ENCODE measurements around the gene MPND. TPM values are rescaled to one million over a fixed set of nuclear protein-coding genes. Genes with fewer than 3 reads are reported as not detected.

The MPND gene
- total and polyA plus RNA-seq, 2 donors: 7.8 to 16.9 TPM

GRCh38 chr19:4390567-4391305 lies 47.4 kb downstream of the MPND start:
- H3K4me3 ChIP-seq (ENCODE audit: low read length in 2 of 2): no peak overlapping the region
- 78% methylated on average over 21 of the region's 21 CpGs for whole genome bisulfite sequencing
- H3K36me3 ChIP-seq (ENCODE audit: control insufficient read depth in 2 of 2, insufficient read depth in 2 of 2, low read length in 1 of 2): peaks cover 22 to 28% of the 10 kb centered on the region in 2 donors
- H3K27ac ChIP-seq (ENCODE audit: low read depth in 1 of 2, low read length in 1 of 2): peak overlapping the region; percentile 53 to 62
- H3K27me3 ChIP-seq (ENCODE audit: control insufficient read depth in 2 of 2, insufficient read depth in 1 of 2, low read length in 1 of 2): no peaks in the 10 kb centered on the region
- no peaks in the 10 kb centered on the region for H3K9me3 ChIP-seq (ENCODE audit: control insufficient read depth in 2 of 2, insufficient read depth in 1 of 2, low read length in 1 of 2)
- peaks cover 7 to 29% of the 10 kb centered on the region in 2 donors for H3K4me1 ChIP-seq (ENCODE audit: control insufficient read depth in 2 of 2, insufficient read depth in 2 of 2, low read length in 2 of 2)
- no peak for DNase-seq (ENCODE audit: low read depth in 6 of 9, low spot score in 9 of 9)

DNA sequence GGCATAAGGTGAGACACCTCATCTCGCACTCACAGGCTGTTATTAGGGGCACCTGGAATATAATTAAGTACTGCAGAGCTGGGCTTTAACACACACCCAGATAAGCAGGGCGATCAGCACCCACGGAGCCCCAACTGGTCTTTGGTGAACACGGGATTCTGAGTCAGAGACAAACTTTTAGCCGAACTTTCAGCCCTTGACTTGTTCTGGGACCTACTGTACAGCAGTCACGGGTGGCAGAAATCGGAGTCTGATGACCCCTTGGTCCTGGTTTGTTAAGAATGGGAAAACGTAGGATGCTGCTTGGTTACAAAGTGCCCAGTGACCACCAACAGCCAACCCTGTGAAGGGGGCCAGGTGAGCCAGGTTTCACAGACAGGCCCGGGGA lies 47.9 kb downstream of the MPND start:
- no peak overlapping the region for H3K4me3 ChIP-seq (ENCODE audit: low read length in 2 of 2)
- no peaks in the 10 kb centered on the region for H3K9me3 ChIP-seq (ENCODE audit: control insufficient read depth in 2 of 2, insufficient read depth in 1 of 2, low read length in 1 of 2)
- H3K27ac ChIP-seq (ENCODE audit: low read depth in 1 of 2, low read length in 1 of 2): peak overlapping the region; percentile 53 to 62
- no peak for DNase-seq (ENCODE audit: low read depth in 6 of 9, low spot score in 9 of 9)
- 88% methylated on average over 9 of the region's 9 CpGs for WGBS
- peaks cover 7 to 29% of the 10 kb centered on the region in 2 donors for H3K4me1 ChIP-seq (ENCODE audit: control insufficient read depth in 2 of 2, insufficient read depth in 2 of 2, low read length in 2 of 2)
- no peaks in the 10 kb centered on the region for H3K27me3 ChIP-seq (ENCODE audit: control insufficient read depth in 2 of 2, insufficient read depth in 1 of 2, low read length in 1 of 2)
- peaks cover 25 to 28% of the 10 kb centered on the region in 2 donors for H3K36me3 ChIP-seq (ENCODE audit: control insufficient read depth in 2 of 2, insufficient read depth in 2 of 2, low read length in 1 of 2)

- Histone ChIP-seq H3K36me3 (ENCODE audit: control insufficient read depth in 2 of 2, insufficient read depth in 2 of 2, low read length in 1 of 2) (peaks cover 25 to 34% of the 10 kb centered on the region in 2 donors), H3K27ac (ENCODE audit: low read depth in 1 of 2, low read length in 1 of 2) (peak overlapping the region; percentile 53 to 62), H3K4me3 (ENCODE audit: low read length in 2 of 2) (no peak overlapping the region), H3K4me1 (ENCODE audit: control insufficient read depth in 2 of 2, insufficient read depth in 2 of 2, low read length in 2 of 2) (peaks cover 7 to 29% of the 10 kb centered on the region in 2 donors), H3K9me3 (ENCODE audit: control insufficient read depth in 2 of 2, insufficient read depth in 1 of 2, low read length in 1 of 2) (no peaks in the 10 kb centered on the region), H3K27me3 (ENCODE audit: control insufficient read depth in 2 of 2, insufficient read depth in 1 of 2, low read length in 1 of 2) (no peaks in the 10 kb centered on the region)
- 94% methylated on average over 20 of the region's 20 CpGs for WGBS
- no peak for DNase-seq (ENCODE audit: low read depth in 6 of 9, low spot score in 9 of 9)
These were observed 48.5 kb downstream of the MPND start for GRCh38 chr19:4391701-4392483.

GRCh38 chr19:4393947-4394590 lies 50.7 kb downstream of the MPND start:
- Histone ChIP-seq H3K4me3 (ENCODE audit: low read length in 2 of 2) (no peak overlapping the region), H3K27me3 (ENCODE audit: control insufficient read depth in 2 of 2, insufficient read depth in 1 of 2, low read length in 1 of 2) (no peaks in the 10 kb centered on the region), H3K9me3 (ENCODE audit: control insufficient read depth in 2 of 2, insufficient read depth in 1 of 2, low read length in 1 of 2) (no peaks in the 10 kb centered on the region), H3K36me3 (ENCODE audit: control insufficient read depth in 2 of 2, insufficient read depth in 2 of 2, low read length in 1 of 2) (peaks cover 18 to 38% of the 10 kb centered on the region in 2 donors), H3K27ac (ENCODE audit: low read depth in 1 of 2, low read length in 1 of 2) (no peak overlapping the region), H3K4me1 (ENCODE audit: control insufficient read depth in 2 of 2, insufficient read depth in 2 of 2, low read length in 2 of 2) (peaks cover 15 to 31% of the 10 kb centered on the region in 2 donors)
- no peak for DNase-seq (ENCODE audit: low read depth in 6 of 9, low spot score in 9 of 9)
- WGBS: 95% methylated on average over 8 of the region's 8 CpGs

- Histone ChIP-seq H3K36me3 (ENCODE audit: control insufficient read depth in 2 of 2, insufficient read depth in 2 of 2, low read length in 1 of 2) (peaks cover 7 to 30% of the 10 kb centered on the region in 2 donors), H3K27ac (ENCODE audit: low read depth in 1 of 2, low read length in 1 of 2) (no peak overlapping the region), H3K9me3 (ENCODE audit: control insufficient read depth in 2 of 2, insufficient read depth in 1 of 2, low read length in 1 of 2) (no peaks in the 10 kb centered on the region), H3K27me3 (ENCODE audit: control insufficient read depth in 2 of 2, insufficient read depth in 1 of 2, low read length in 1 of 2) (no peaks in the 10 kb centered on the region), H3K4me3 (ENCODE audit: low read length in 2 of 2) (no peak overlapping the region), H3K4me1 (ENCODE audit: control insufficient read depth in 2 of 2, insufficient read depth in 2 of 2, low read length in 2 of 2) (peaks cover 22 to 24% of the 10 kb centered on the region in 2 donors)
- 97% methylated on average over 15 of the region's 15 CpGs for WGBS
- DNase-seq (ENCODE audit: low read depth in 6 of 9, low spot score in 9 of 9): no peak
These were observed 53.8 kb downstream of the MPND start for GRCh38 chr19:4396949-4397783.

DNA sequence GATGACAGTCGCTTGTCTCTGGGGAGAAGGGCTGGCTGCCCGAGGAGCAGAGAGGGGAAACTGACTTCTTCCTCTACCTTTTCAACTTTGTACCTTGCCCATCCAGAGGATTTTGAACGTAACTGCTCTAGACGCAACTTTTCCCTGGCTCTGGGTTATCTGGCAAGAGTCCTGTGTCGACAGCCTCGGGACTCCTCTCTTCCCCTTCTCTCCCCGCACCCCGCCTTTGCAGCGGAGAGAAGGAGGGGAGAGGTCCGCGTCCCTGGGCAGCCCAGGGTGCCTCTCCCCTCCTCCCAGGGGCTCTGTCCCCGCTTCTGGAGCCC lies 56.4 kb downstream of the MPND start:
- Histone ChIP-seq H3K27me3 (ENCODE audit: control insufficient read depth in 2 of 2, insufficient read depth in 1 of 2, low read length in 1 of 2) (no peaks in the 10 kb centered on the region), H3K36me3 (ENCODE audit: control insufficient read depth in 2 of 2, insufficient read depth in 2 of 2, low read length in 1 of 2) (peaks cover 6 to 28% of the 10 kb centered on the region in 2 donors), H3K4me1 (ENCODE audit: control insufficient read depth in 2 of 2, insufficient read depth in 2 of 2, low read length in 2 of 2) (peaks cover 28 to 33% of the 10 kb centered on the region in 2 donors), H3K4me3 (ENCODE audit: low read length in 2 of 2) (peak overlapping the region; percentile 89 to 90), H3K27ac (ENCODE audit: low read depth in 1 of 2, low read length in 1 of 2) (peak overlapping the region; percentile 78 to 90), H3K9me3 (ENCODE audit: control insufficient read depth in 2 of 2, insufficient read depth in 1 of 2, low read length in 1 of 2) (no peaks in the 10 kb centered on the region)
- WGBS: under 1% methylated on average over 11 of the region's 12 CpGs
- peak in 3 of 9 donors; percentile 18 to 35 (median 28) for DNase-seq (ENCODE audit: low read depth in 6 of 9, low spot score in 9 of 9)

GRCh38 chr19:4400135-4400936 lies 57.0 kb downstream of the MPND start, which contains the start of gene SH3GL1:
TSS of gene SH3GL1 (minus strand) at chr19:4400547. CDS start at chr19:4400368, 179 bp downstream.
- Histone ChIP-seq H3K4me1 (ENCODE audit: control insufficient read depth in 2 of 2, insufficient read depth in 2 of 2, low read length in 2 of 2) (peaks cover 28 to 33% of the 10 kb centered on the region in 2 donors), H3K9me3 (ENCODE audit: control insufficient read depth in 2 of 2, insufficient read depth in 1 of 2, low read length in 1 of 2) (no peaks in the 10 kb centered on the region), H3K27ac (ENCODE audit: low read depth in 1 of 2, low read length in 1 of 2) (peak within 1 kb of the TSS; percentile 78 to 90), H3K27me3 (ENCODE audit: control insufficient read depth in 2 of 2, insufficient read depth in 1 of 2, low read length in 1 of 2) (no peaks in the 10 kb centered on the region), H3K36me3 (ENCODE audit: control insufficient read depth in 2 of 2, insufficient read depth in 2 of 2, low read length in 1 of 2) (peaks cover 3 to 26% of the 10 kb centered on the region in 2 donors), H3K4me3 (ENCODE audit: low read length in 2 of 2) (peak within 1 kb of the TSS; percentile 89 to 90)
- DNase-seq (ENCODE audit: low read depth in 6 of 9, low spot score in 9 of 9): peak; percentile 76 to 96 (median 90)
- WGBS: under 1% methylated on average over 90 of the region's 90 CpGs

DNA sequence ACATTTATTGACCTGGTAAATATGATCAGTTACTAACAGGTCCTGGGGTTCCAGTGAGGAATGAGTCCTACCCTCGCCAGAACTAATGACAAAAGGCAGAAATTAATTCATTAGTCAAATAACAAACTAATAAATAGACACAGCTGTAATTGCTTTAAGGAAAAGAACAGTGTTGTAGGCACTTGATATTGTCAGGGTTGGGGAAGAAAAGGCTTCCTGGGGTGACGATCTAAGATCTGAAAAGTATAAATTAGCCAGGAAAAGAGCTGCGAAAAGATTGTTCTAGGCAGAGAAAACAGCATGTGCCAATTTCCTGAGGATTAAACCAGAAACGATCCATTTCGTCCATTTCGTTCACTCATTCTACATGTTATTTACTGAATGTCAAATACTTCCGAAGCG lies 58.4 kb downstream of the MPND start:
- WGBS: under 1% methylated on average over 8 of the region's 8 CpGs

More for the DNA sequence above, 58.4 kb downstream of the MPND start:
- Histone ChIP-seq H3K27me3 (ENCODE audit: control insufficient read depth in 2 of 2, insufficient read depth in 1 of 2, low read length in 1 of 2) (no peaks in the 10 kb centered on the region), H3K36me3 (ENCODE audit: control insufficient read depth in 2 of 2, insufficient read depth in 2 of 2, low read length in 1 of 2) (peaks cover 3 to 23% of the 10 kb centered on the region in 2 donors), H3K27ac (ENCODE audit: low read depth in 1 of 2, low read length in 1 of 2) (peak overlapping the region; percentile 86 to 94), H3K9me3 (ENCODE audit: control insufficient read depth in 2 of 2, insufficient read depth in 1 of 2, low read length in 1 of 2) (no peaks in the 10 kb centered on the region), H3K4me1 (ENCODE audit: control insufficient read depth in 2 of 2, insufficient read depth in 2 of 2, low read length in 2 of 2) (peaks cover 28 to 33% of the 10 kb centered on the region in 2 donors), H3K4me3 (ENCODE audit: low read length in 2 of 2) (peak overlapping the region; percentile 45 to 60)
- DNase-seq (ENCODE audit: low read depth in 6 of 9, low spot score in 9 of 9): no peak
